T-helper 22 cell (primary cell): ENCODE results near the gene APBA1.

Source experiments
- DNase-seq: peaks from one replicate; pipeline ENCODE4 v3.0.0-alpha.2; 2020; ENCODE audit warnings: low read depth

The APBA1 gene

GRCh38 chr9:69397384-69398214, 274.6 kb downstream of the APBA1 start:
- no peak for DNase-seq

GRCh38 chr9:69396759-69397158, 275.4 kb downstream of the APBA1 start:
- no peak for DNase-seq

GRCh38 chr9:69395718-69396117, 276.5 kb downstream of the APBA1 start:
- no peak for DNase-seq

GRCh38 chr9:69393425-69393824, 278.7 kb downstream of the APBA1 start:
- no peak for DNase-seq

GRCh38 chr9:69392826-69393225, 279.3 kb downstream of the APBA1 start:
- DNase-seq: no peak

- no peak for DNase-seq
These were observed 280.2 kb downstream of the APBA1 start for GRCh38 chr9:69391946-69392345.

- no peak for DNase-seq
These were observed 280.7 kb downstream of the APBA1 start for GRCh38 chr9:69391487-69391886.

GRCh38 chr9:69389437-69389995, 282.7 kb downstream of the APBA1 start:
- no peak for DNase-seq

- no peak for DNase-seq
These were observed 283.6 kb downstream of the APBA1 start for GRCh38 chr9:69388596-69388995.

- DNase-seq: no peak
These were observed 285.5 kb downstream of the APBA1 start for GRCh38 chr9:69386651-69387050.

GRCh38 chr9:69385581-69386033, 286.6 kb downstream of the APBA1 start:
- DNase-seq: no peak

- no peak for DNase-seq
These were observed 290.0 kb downstream of the APBA1 start for GRCh38 chr9:69382135-69382534.

- no peak for DNase-seq
These were observed 291.4 kb downstream of the APBA1 start for GRCh38 chr9:69380811-69381210.

GRCh38 chr9:69380301-69380700, 291.9 kb downstream of the APBA1 start:
- no peak for DNase-seq

- DNase-seq: no peak
These were observed 292.7 kb downstream of the APBA1 start for GRCh38 chr9:69379270-69379982.

GRCh38 chr9:69377981-69378380, 294.2 kb downstream of the APBA1 start:
- DNase-seq: no peak
